ENCODE data around the gene ATP6V0E2.

ATP6V0E2 gene

DNA sequence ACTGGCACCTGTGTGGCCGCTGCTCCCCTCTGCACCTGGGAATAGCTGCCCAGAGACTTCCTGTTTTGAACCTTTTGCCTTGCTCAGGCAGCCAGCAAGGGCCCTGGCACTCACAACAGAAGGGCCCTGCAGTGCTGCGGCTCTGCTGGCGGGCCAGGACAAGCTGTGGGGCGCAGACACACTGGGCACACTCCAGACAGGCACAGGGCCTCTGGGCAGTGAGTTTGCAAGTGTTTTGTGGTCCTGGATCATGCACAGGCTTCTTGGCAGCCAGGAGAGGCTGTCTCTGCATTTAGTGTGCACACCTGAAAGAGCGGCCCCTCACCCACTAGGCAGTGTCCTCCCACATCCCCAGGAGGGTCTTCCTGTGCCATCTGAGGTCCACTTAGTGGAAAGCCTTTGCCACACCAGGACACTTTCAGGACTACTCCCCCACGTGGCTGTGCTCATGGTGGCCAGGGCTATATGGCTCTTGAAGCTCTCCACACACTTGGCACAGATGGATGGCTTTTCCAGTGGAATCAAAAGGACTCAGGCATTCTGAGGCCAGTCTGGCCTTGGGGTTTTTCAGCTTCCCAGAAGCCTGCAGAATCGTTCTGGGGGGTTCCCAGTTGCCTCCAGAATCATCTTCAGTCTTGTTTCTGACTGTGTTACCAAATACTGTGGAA lies 5.0 kb upstream of the ATP6V0E2 start:
- TF ChIP-seq, protein P1, sequence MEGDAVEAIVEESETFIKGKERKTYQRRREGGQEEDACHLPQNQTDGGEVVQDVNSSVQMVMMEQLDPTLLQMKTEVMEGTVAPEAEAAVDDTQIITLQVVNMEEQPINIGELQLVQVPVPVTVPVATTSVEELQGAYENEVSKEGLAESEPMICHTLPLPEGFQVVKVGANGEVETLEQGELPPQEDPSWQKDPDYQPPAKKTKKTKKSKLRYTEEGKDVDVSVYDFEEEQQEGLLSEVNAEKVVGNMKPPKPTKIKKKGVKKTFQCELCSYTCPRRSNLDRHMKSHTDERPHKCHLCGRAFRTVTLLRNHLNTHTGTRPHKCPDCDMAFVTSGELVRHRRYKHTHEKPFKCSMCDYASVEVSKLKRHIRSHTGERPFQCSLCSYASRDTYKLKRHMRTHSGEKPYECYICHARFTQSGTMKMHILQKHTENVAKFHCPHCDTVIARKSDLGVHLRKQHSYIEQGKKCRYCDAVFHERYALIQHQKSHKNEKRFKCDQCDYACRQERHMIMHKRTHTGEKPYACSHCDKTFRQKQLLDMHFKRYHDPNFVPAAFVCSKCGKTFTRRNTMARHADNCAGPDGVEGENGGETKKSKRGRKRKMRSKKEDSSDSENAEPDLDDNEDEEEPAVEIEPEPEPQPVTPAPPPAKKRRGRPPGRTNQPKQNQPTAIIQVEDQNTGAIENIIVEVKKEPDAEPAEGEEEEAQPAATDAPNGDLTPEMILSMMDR (IDR thresholded peaks at IDR 0.05; ENCODE audit: borderline replicate concordance, insufficient read depth, low read depth, low read length): no peak

GRCh38 chr7:149869291-149869650 lies 4.5 kb upstream of the ATP6V0E2 start:
- no peak overlapping the region for H3K4me3 ChIP-seq (ENCODE audit: low read depth, low read length)
- TF ChIP-seq, protein P1 (IDR thresholded peaks at IDR 0.05; ENCODE audit: borderline replicate concordance, insufficient read depth, low read depth, low read length): no peak

More for the DNA sequence above, 5.0 kb upstream of the ATP6V0E2 start:
- no peak overlapping the region for H3K4me3 ChIP-seq (ENCODE audit: low read depth, low read length)

GRCh38 chr7:149869867-149870266 lies 3.9 kb upstream of the ATP6V0E2 start:
- TF ChIP-seq, protein P1 (IDR thresholded peaks at IDR 0.05; ENCODE audit: borderline replicate concordance, insufficient read depth, low read depth, low read length): no peak

GRCh38 chr7:149870274-149870673 lies 3.5 kb upstream of the ATP6V0E2 start:
- H3K4me3 ChIP-seq (ENCODE audit: low read depth, low read length): no peak overlapping the region
- TF ChIP-seq, protein P1 (IDR thresholded peaks at IDR 0.05; ENCODE audit: borderline replicate concordance, insufficient read depth, low read depth, low read length): no peak

More at GRCh38 chr7:149869867-149870266, 3.9 kb upstream of the ATP6V0E2 start:
- no peak overlapping the region for H3K4me3 ChIP-seq (ENCODE audit: low read depth, low read length)

DNA sequence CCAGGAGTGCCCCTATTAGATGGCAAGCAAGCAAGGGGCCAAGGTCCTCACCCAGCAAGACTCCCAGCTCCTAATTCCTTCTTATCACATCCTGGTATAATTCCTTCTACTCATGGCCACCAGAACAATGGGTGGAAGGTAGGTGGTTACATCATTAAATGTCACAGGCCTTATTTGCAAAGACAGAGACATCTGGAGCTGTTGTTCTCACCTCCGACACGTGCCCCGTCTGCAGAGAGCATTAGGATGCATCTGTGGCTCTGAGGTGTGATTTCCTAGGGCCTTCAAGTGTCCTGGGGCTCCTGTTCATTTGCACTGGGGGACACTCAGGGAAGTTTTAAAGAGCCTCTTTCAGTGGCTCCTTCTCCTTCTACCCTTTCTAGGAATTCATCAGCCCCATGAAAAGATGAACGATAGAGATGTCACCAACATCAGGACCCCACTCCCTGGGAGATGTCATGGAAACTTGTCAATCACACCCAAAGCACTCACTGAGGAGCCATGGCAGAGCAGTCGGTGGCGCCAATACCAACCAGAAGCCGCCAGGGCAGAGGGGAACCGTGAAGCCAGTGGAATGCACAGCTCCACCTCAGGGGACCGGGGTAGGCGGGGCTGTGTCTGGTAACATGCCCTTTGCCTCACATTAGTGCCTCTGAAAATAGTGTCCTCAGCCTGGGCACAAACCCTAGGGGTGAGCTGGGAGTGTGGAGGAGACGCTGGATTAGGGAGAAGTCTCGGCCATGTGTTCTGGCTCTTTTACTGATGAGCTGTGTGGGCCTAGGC lies 2.9 kb upstream of the ATP6V0E2 start:
- H3K4me3 ChIP-seq (ENCODE audit: low read depth, low read length): no peak overlapping the region
- TF ChIP-seq, protein P1 (IDR thresholded peaks at IDR 0.05; ENCODE audit: borderline replicate concordance, insufficient read depth, low read depth, low read length): no peak

- TF ChIP-seq, protein P1 (IDR thresholded peaks at IDR 0.05; ENCODE audit: borderline replicate concordance, insufficient read depth, low read depth, low read length): no peak
- H3K4me3 ChIP-seq (ENCODE audit: low read depth, low read length): no peak overlapping the region
Measured at GRCh38 chr7:149871576-149871975, 2.2 kb upstream of the ATP6V0E2 start.
